HEK293 (cell line): ENCODE results near the gene ZBTB20.

ENCODE experiments used
- GFI1B ChIP-seq: fragments of 450-650 bp; formaldehyde crosslinking; IDR thresholded peaks from 2 replicates; pipeline ENCODE4 v1.5.1; 2016; ENCODE audit warnings: missing biosample characterization, missing genetic modification characterization
- HOXA7 ChIP-seq: sonication (generic); formaldehyde crosslinking; IDR thresholded peaks from 2 replicates; pipeline ENCODE4 v1.8.1; 2022; ENCODE audit warnings: missing genetic modification reagents, borderline replicate concordance
- KLF16 ChIP-seq: fragments of 450-650 bp; formaldehyde crosslinking; IDR thresholded peaks from 2 replicates; pipeline ENCODE4 v1.5.1; 2017; ENCODE audit warnings: missing biosample characterization, missing genetic modification characterization
- SETDB1 ChIP-seq: IDR thresholded peaks from one replicate; pipeline ENCODE4 v1.6.1; 2017; ENCODE audit warnings: mild to moderate bottlenecking, low read length, moderate library complexity, mixed read lengths; ENCODE audit not compliant: insufficient read length
- YY1 ChIP-seq: fragments of 450-650 bp; formaldehyde crosslinking; IDR thresholded peaks from 2 replicates; pipeline ENCODE4 v1.5.1; 2018; ENCODE audit warnings: missing biosample characterization, missing genetic modification characterization
- ZNF174 ChIP-seq: fragments of 450-650 bp; formaldehyde crosslinking; IDR thresholded peaks from 2 replicates; pipeline ENCODE4 v1.5.0; 2017; ENCODE audit warnings: missing biosample characterization, mild to moderate bottlenecking, missing genetic modification characterization
- ZNF274 ChIP-seq, 2 experiments: fragments of 200-500 bp in 1 of 2; fragments of 450-650 bp in 1 of 2; sonication (Bioruptor generic) in 1 of 2; formaldehyde crosslinking in 1 of 2; IDR thresholded peaks; 2 replicates each; pipeline versions ENCODE4 v1.5.1 to v1.6.1; 2014 to 2016; ENCODE audit warnings: borderline replicate concordance in 1 of 2, inconsistent platforms in 1 of 2, low read length in 1 of 2, missing biosample characterization in 1 of 2, missing genetic modification characterization in 1 of 2
- ZNF610 ChIP-seq: fragments of 450-650 bp; formaldehyde crosslinking; IDR thresholded peaks from 2 replicates; pipeline ENCODE4 v1.5.1; 2016; ENCODE audit warnings: missing biosample characterization, missing genetic modification characterization, borderline replicate concordance
- TF ChIP-seq, protein P1 (sequence below): fragments of 450-650 bp; formaldehyde crosslinking; IDR thresholded peaks from 2 replicates; pipeline ENCODE4 v1.5.1; 2016; ENCODE audit warnings: missing biosample characterization, missing genetic modification characterization
- TF ChIP-seq, protein P2 (sequence below): fragments of 450-650 bp; formaldehyde crosslinking; IDR thresholded peaks from 2 replicates; pipeline ENCODE4 v1.5.1; 2016; ENCODE audit warnings: missing biosample characterization, missing genetic modification characterization
- TF ChIP-seq, protein P3 (sequence below): fragments of 450-650 bp; formaldehyde crosslinking; optimal IDR thresholded peaks from 2 replicates; pipeline ENCODE3; 2016; ENCODE audit warnings: missing biosample characterization, mild to moderate bottlenecking, missing genetic modification characterization
- TF ChIP-seq, protein P4 (sequence below): fragments of 450-650 bp; formaldehyde crosslinking; conservative IDR thresholded peaks from 2 replicates; pipeline ENCODE4 v1.5.1; 2016; ENCODE audit warnings: low read depth, missing biosample characterization, missing genetic modification characterization

DNA sequence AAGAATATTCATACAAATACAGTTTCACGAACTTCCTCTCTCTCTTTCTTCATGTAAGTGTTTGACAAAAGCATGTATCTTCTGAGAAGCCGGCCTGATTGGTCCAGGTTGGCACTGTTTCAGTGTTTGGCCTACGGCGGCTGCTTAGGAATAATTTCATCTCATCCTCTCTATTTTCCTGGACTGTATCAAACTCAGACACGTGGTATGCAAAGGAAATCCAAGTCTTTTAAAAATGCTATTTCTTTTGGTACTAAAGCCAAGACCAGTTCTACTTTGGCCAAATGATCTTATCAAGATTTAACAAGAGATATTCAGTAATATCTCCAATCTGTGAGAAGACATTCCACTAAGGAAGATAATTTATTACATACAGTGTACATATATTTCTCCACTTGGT lies 700.5 kb downstream of the ZBTB20 start:
- TF ChIP-seq GFI1B (tag by site-specific recombination) (no peak), ZNF610 (tag by site-specific recombination) (no peak), HOXA7 (CRISPR knock-in tag) (no peak), ZNF174 (tag by site-specific recombination) (no peak), ZNF274 (IDR thresholded peaks at IDR 0.05; ENCODE audit: low read length) (no peak), ZNF274 (tag by site-specific recombination; IDR thresholded peaks at IDR 0.05; ENCODE audit: borderline replicate concordance) (no peak), YY1 (no peak), KLF16 (tag by site-specific recombination) (no peak), SETDB1 (no peak)
- TF ChIP-seq, protein P1, sequence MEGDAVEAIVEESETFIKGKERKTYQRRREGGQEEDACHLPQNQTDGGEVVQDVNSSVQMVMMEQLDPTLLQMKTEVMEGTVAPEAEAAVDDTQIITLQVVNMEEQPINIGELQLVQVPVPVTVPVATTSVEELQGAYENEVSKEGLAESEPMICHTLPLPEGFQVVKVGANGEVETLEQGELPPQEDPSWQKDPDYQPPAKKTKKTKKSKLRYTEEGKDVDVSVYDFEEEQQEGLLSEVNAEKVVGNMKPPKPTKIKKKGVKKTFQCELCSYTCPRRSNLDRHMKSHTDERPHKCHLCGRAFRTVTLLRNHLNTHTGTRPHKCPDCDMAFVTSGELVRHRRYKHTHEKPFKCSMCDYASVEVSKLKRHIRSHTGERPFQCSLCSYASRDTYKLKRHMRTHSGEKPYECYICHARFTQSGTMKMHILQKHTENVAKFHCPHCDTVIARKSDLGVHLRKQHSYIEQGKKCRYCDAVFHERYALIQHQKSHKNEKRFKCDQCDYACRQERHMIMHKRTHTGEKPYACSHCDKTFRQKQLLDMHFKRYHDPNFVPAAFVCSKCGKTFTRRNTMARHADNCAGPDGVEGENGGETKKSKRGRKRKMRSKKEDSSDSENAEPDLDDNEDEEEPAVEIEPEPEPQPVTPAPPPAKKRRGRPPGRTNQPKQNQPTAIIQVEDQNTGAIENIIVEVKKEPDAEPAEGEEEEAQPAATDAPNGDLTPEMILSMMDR (tag by site-specific recombination) = no peak
- TF ChIP-seq, protein P2, sequence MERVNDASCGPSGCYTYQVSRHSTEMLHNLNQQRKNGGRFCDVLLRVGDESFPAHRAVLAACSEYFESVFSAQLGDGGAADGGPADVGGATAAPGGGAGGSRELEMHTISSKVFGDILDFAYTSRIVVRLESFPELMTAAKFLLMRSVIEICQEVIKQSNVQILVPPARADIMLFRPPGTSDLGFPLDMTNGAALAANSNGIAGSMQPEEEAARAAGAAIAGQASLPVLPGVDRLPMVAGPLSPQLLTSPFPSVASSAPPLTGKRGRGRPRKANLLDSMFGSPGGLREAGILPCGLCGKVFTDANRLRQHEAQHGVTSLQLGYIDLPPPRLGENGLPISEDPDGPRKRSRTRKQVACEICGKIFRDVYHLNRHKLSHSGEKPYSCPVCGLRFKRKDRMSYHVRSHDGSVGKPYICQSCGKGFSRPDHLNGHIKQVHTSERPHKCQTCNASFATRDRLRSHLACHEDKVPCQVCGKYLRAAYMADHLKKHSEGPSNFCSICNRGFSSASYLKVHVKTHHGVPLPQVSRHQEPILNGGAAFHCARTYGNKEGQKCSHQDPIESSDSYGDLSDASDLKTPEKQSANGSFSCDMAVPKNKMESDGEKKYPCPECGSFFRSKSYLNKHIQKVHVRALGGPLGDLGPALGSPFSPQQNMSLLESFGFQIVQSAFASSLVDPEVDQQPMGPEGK (tag by site-specific recombination) = no peak
- TF ChIP-seq, protein P3, sequence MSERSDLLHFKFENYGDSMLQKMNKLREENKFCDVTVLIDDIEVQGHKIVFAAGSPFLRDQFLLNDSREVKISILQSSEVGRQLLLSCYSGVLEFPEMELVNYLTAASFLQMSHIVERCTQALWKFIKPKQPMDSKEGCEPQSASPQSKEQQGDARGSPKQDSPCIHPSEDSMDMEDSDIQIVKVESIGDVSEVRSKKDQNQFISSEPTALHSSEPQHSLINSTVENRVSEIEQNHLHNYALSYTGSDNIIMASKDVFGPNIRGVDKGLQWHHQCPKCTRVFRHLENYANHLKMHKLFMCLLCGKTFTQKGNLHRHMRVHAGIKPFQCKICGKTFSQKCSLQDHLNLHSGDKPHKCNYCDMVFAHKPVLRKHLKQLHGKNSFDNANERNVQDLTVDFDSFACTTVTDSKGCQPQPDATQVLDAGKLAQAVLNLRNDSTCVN (tag by site-specific recombination) = no peak
- TF ChIP-seq, protein P4, sequence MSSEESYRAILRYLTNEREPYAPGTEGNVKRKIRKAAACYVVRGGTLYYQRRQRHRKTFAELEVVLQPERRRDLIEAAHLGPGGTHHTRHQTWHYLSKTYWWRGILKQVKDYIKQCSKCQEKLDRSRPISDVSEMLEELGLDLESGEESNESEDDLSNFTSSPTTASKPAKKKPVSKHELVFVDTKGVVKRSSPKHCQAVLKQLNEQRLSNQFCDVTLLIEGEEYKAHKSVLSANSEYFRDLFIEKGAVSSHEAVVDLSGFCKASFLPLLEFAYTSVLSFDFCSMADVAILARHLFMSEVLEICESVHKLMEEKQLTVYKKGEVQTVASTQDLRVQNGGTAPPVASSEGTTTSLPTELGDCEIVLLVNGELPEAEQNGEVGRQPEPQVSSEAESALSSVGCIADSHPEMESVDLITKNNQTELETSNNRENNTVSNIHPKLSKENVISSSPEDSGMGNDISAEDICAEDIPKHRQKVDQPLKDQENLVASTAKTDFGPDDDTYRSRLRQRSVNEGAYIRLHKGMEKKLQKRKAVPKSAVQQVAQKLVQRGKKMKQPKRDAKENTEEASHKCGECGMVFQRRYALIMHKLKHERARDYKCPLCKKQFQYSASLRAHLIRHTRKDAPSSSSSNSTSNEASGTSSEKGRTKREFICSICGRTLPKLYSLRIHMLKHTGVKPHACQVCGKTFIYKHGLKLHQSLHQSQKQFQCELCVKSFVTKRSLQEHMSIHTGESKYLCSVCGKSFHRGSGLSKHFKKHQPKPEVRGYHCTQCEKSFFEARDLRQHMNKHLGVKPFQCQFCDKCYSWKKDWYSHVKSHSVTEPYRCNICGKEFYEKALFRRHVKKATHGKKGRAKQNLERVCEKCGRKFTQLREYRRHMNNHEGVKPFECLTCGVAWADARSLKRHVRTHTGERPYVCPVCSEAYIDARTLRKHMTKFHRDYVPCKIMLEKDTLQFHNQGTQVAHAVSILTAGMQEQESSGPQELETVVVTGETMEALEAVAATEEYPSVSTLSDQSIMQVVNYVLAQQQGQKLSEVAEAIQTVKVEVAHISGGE (tag by site-specific recombination) = no peak
